ENCODE results near the gene SLC24A4.

Gene SLC24A4

DNA sequence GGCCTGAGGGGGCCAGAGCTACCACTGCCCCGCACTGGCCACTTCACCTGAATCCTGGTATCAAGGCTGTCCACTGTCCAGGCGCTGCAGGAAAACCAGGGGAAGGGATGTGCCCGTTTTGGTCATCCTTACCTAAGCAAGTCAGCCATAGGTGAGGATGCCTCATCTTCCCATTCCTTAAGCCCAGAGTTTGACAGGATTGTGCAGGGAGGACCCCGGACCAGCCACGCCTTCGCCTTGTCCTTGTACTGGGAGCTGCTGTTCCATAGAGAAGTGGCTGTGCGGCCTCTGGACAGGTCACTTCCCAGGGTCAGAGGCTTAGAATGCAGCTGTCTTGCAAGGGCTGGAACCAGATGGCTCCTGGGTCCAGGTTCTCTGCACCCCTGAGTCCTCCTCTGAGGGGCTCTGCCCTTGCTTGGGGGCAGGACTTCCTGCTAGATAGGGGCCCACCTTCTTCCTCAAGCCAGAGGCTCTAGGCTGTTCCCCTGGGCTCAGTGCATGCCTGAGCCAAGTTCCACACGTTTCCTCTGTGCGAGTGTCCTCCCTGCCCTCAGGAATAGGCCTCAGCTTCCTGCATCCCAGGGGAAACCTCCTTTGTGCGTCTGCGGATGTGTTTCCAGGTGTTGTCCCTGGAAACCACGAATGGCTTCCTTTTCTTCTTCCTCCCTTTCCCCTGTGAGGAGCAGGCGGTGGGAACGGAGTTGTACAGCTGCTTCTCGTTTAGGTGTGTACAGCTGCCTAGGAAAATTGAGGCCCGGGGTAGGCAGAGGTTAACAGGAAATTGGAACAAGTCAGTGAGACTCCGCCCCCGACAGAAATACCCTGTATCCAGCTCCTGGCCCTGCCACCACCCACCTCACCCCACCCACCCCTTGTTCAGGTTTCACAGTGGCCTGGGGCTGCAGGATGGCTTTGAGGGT lies 136.3 kb downstream of the SLC24A4 start:
- DNase-seq (ENCODE audit: low read depth) = peak; percentile 22
- TF ChIP-seq, protein P1, sequence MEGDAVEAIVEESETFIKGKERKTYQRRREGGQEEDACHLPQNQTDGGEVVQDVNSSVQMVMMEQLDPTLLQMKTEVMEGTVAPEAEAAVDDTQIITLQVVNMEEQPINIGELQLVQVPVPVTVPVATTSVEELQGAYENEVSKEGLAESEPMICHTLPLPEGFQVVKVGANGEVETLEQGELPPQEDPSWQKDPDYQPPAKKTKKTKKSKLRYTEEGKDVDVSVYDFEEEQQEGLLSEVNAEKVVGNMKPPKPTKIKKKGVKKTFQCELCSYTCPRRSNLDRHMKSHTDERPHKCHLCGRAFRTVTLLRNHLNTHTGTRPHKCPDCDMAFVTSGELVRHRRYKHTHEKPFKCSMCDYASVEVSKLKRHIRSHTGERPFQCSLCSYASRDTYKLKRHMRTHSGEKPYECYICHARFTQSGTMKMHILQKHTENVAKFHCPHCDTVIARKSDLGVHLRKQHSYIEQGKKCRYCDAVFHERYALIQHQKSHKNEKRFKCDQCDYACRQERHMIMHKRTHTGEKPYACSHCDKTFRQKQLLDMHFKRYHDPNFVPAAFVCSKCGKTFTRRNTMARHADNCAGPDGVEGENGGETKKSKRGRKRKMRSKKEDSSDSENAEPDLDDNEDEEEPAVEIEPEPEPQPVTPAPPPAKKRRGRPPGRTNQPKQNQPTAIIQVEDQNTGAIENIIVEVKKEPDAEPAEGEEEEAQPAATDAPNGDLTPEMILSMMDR (conservative IDR thresholded peaks at IDR 0.05; ENCODE audit: control insufficient read depth, insufficient read depth, low read depth, low read length) = no peak
- no peak overlapping the region for H3K4me3 ChIP-seq (ENCODE audit: control insufficient read depth, low read depth, low read length)

GRCh38 chr14:92459950-92460421 lies 137.0 kb downstream of the SLC24A4 start:
- no peak overlapping the region for H3K4me3 ChIP-seq (ENCODE audit: control insufficient read depth, low read depth, low read length)
- DNase-seq (ENCODE audit: low read depth) = no peak
- TF ChIP-seq, protein P1 (conservative IDR thresholded peaks at IDR 0.05; ENCODE audit: control insufficient read depth, insufficient read depth, low read depth, low read length) = peak; percentile 9

DNA sequence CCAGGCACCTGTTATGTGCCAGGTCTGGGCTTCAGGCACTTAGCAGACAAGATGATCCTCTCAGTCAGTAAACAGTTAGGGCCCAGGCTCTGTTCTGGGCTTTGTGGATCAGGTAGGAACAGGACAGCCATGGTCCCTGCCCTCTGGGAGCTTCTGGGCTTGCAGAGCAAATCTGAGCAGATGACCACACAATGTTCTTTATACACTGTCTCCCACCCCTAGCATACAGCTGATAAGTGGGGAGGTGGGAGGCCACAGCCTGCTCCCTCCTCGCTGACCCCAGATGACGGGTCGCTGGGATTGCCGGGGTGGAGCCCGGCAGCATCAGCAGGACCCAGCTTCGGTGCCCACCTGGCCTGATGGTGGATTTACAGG lies 137.6 kb downstream of the SLC24A4 start:
- TF ChIP-seq, protein P1 (conservative IDR thresholded peaks at IDR 0.05; ENCODE audit: control insufficient read depth, insufficient read depth, low read depth, low read length) = no peak
- H3K4me3 ChIP-seq (ENCODE audit: control insufficient read depth, low read depth, low read length) = no peak overlapping the region
- no peak for DNase-seq (ENCODE audit: low read depth)

- DNase-seq (ENCODE audit: low read depth) = peak; percentile 66
- TF ChIP-seq, protein P1 (conservative IDR thresholded peaks at IDR 0.05; ENCODE audit: control insufficient read depth, insufficient read depth, low read depth, low read length) = no peak
- no peak overlapping the region for H3K4me3 ChIP-seq (ENCODE audit: control insufficient read depth, low read depth, low read length)
Observed at GRCh38 chr14:92460916-92461579, 138.1 kb downstream of the SLC24A4 start.

- TF ChIP-seq, protein P1 (conservative IDR thresholded peaks at IDR 0.05; ENCODE audit: control insufficient read depth, insufficient read depth, low read depth, low read length) = no peak
- H3K4me3 ChIP-seq (ENCODE audit: control insufficient read depth, low read depth, low read length) = no peak overlapping the region
- DNase-seq (ENCODE audit: low read depth) = no peak
Observed at GRCh38 chr14:92461891-92462290, 138.9 kb downstream of the SLC24A4 start.

DNA sequence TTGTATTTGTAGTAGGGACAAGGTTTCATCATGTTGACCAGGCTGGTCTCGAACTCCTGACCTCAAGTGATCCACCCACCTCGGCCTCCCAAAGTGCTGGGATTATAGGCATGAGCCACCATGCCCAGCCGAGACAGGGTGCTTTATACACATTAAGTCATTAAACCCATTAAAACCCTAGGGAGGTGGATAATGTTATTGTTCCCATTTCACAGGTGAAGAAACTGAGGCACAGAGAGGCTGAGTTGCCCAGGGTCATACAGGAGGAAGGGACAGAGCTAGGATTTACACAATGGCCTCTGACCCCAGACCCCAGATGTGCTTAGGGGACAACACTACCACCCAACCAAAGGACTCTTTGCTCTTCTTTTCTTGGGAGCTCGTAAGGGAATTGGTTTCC lies 139.6 kb downstream of the SLC24A4 start:
- no peak overlapping the region for H3K4me3 ChIP-seq (ENCODE audit: control insufficient read depth, low read depth, low read length)
- no peak for DNase-seq (ENCODE audit: low read depth)
- TF ChIP-seq, protein P1 (conservative IDR thresholded peaks at IDR 0.05; ENCODE audit: control insufficient read depth, insufficient read depth, low read depth, low read length) = no peak

Measured in fibroblast of mammary gland (primary cell).